MM.1S (cell line): ENCODE measurements around the gene C16orf46.

Experiments used
- EZH2phosphoT487 ChIP-seq: fragments of 300-600 bp; sonication (generic); IDR thresholded peaks from 2 replicates; pipeline ENCODE4 v1.6.1; 2018; ENCODE audit warnings: antibody characterized with exemption, low read length
- TF ChIP-seq, protein P1 (sequence below): fragments of 300-600 bp; sonication (generic); IDR thresholded peaks from 2 replicates; pipeline ENCODE4 v1.5.1; 2016; ENCODE audit warnings: antibody characterized with exemption, low read length, mixed read lengths

DNA sequence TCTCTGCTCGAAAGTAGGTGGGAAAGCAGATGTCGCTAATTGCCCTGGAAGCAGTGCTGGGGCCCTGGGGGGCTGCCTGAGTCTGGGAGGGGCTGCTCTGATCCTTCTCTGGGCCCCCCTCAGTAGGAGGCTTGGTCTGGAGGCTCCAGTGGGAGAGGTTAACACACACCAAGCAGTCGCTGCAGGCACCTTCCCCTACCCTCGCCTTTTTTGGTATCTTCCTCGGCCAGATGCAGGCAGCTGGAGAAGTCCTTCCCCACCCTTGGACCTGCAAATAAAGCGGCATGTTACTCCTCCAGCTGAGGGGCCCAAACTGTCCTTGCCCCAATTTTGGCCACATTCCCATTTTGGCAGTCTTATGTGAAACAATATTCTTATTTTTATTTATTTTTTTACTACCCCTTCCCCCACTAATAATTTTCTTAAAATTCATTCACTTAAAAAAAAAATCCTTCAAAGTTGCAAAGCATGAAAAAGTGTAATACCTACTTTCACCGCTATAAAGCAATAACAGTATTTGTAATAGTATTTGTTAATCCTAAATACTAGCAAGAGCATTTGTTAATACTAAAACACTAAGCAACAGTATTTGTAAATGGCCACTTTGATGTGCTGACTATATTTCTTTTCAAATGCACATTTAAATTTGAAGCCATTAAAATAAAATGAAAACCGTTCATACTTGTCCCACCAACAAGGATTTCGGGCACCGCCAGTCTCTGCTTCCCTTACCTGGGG lies 15.0 kb downstream of the C16orf46 start:
- TF ChIP-seq, protein P1, sequence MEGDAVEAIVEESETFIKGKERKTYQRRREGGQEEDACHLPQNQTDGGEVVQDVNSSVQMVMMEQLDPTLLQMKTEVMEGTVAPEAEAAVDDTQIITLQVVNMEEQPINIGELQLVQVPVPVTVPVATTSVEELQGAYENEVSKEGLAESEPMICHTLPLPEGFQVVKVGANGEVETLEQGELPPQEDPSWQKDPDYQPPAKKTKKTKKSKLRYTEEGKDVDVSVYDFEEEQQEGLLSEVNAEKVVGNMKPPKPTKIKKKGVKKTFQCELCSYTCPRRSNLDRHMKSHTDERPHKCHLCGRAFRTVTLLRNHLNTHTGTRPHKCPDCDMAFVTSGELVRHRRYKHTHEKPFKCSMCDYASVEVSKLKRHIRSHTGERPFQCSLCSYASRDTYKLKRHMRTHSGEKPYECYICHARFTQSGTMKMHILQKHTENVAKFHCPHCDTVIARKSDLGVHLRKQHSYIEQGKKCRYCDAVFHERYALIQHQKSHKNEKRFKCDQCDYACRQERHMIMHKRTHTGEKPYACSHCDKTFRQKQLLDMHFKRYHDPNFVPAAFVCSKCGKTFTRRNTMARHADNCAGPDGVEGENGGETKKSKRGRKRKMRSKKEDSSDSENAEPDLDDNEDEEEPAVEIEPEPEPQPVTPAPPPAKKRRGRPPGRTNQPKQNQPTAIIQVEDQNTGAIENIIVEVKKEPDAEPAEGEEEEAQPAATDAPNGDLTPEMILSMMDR = no peak
- no peak for TF ChIP-seq EZH2phosphoT487
